ENCODE results near the gene KITLG.

KITLG gene

GRCh38 chr12:88573583-88573982 lies 6.7 kb downstream of the KITLG start:
- CTCF ChIA-PET = no interaction called here
- TF ChIP-seq SP1 (IDR thresholded peaks at IDR 0.05) (no peak), BHLHE40 (IDR thresholded peaks at IDR 0.05; ENCODE audit: borderline replicate concordance) (no peak), FOXK2 (IDR thresholded peaks at IDR 0.05) (no peak)
- DNase-seq (ENCODE audit: extremely low spot score) = no peak
- POLR2A ChIA-PET = no interaction called here

GRCh38 chr12:88572781-88573549 lies 7.3 kb downstream of the KITLG start:
- TF ChIP-seq SP1 (IDR thresholded peaks at IDR 0.05) (no peak), HDGF (IDR thresholded peaks at IDR 0.05; ENCODE audit: borderline replicate concordance) (no peak), PKNOX1 (IDR thresholded peaks at IDR 0.05) (peak; percentile 83), ZNF384 (IDR thresholded peaks at IDR 0.05) (no peak)
- ChIA-PET POLR2A (no interaction called here), CTCF (interaction anchor here (0.7 kb wide), 1 partner anchor 8 kb away, joined by 3 read pairs; no protein-coding TSS in a partner anchor)

GRCh38 chr12:88571543-88571942 lies 8.7 kb downstream of the KITLG start:
- CTCF ChIA-PET = interaction anchor here (0.8 kb wide), 1 partner anchor 13 kb away, joined by 3 read pairs; no protein-coding TSS in a partner anchor
- DNase-seq (ENCODE audit: extremely low spot score) = no peak
- TF ChIP-seq FOXM1 (IDR thresholded peaks at IDR 0.05; ENCODE audit: borderline replicate concordance) (no peak), PKNOX1 (IDR thresholded peaks at IDR 0.05) (no peak), LEF1 (IDR thresholded peaks at IDR 0.05; ENCODE audit: borderline replicate concordance) (no peak), HDGF (IDR thresholded peaks at IDR 0.05; ENCODE audit: borderline replicate concordance) (no peak), TARDBP (IDR thresholded peaks at IDR 0.05) (no peak), ARNT (IDR thresholded peaks at IDR 0.05) (no peak), SP1 (IDR thresholded peaks at IDR 0.05) (no peak), ELF4 (IDR thresholded peaks at IDR 0.05) (no peak), NFRKB (IDR thresholded peaks at IDR 0.05) (no peak), BHLHE40 (IDR thresholded peaks at IDR 0.05; ENCODE audit: borderline replicate concordance) (no peak), FOXK2 (IDR thresholded peaks at IDR 0.05) (no peak), L3MBTL2 (conservative IDR thresholded peaks at IDR 0.05) (no peak), FOXA1 (IDR thresholded peaks at IDR 0.05) (no peak), CTBP1 (IDR thresholded peaks at IDR 0.05; ENCODE audit: borderline replicate concordance) (no peak), SUZ12 (IDR thresholded peaks at IDR 0.05) (no peak), ZNF384 (IDR thresholded peaks at IDR 0.05) (no peak)
- POLR2A ChIA-PET = no interaction called here

More at GRCh38 chr12:88572781-88573549, 7.3 kb downstream of the KITLG start:
- DNase-seq (ENCODE audit: extremely low spot score) = no peak

- ChIA-PET CTCF (no interaction called here), POLR2A (interaction anchor here (1.1 kb wide), 1 partner anchor 10 kb away, joined by 3 read pairs; the partner anchor contains the start of gene KITLG)
Measured at GRCh38 chr12:88570103-88570502, 10.2 kb downstream of the KITLG start.

GRCh38 chr12:88566430-88566829 lies 13.8 kb downstream of the KITLG start:
- CTCF ChIA-PET = interaction anchor here (1.2 kb wide), 1 partner anchor 12 kb away, joined by 4 read pairs; no protein-coding TSS in a partner anchor
- DNase-seq (ENCODE audit: extremely low spot score) = no peak
- POLR2A ChIA-PET = no interaction called here
- TF ChIP-seq BHLHE40 (IDR thresholded peaks at IDR 0.05; ENCODE audit: borderline replicate concordance) = no peak
- no peak for TF ChIP-seq HDGF (IDR thresholded peaks at IDR 0.05; ENCODE audit: borderline replicate concordance)

More at GRCh38 chr12:88570103-88570502, 10.2 kb downstream of the KITLG start:
- TF ChIP-seq LEF1 (IDR thresholded peaks at IDR 0.05; ENCODE audit: borderline replicate concordance) = no peak
- no peak for TF ChIP-seq SP1 (IDR thresholded peaks at IDR 0.05)
- DNase-seq (ENCODE audit: extremely low spot score) = no peak

- TF ChIP-seq FOXM1 (IDR thresholded peaks at IDR 0.05; ENCODE audit: borderline replicate concordance) = no peak
- TF ChIP-seq HDGF (IDR thresholded peaks at IDR 0.05; ENCODE audit: borderline replicate concordance) = no peak
- TF ChIP-seq SUZ12 (IDR thresholded peaks at IDR 0.05) = no peak
- no peak for TF ChIP-seq BHLHE40 (IDR thresholded peaks at IDR 0.05; ENCODE audit: borderline replicate concordance)
- no peak for TF ChIP-seq FOXA1 (IDR thresholded peaks at IDR 0.05)
- no peak for TF ChIP-seq FOXK2 (IDR thresholded peaks at IDR 0.05)
- no peak for TF ChIP-seq L3MBTL2 (conservative IDR thresholded peaks at IDR 0.05)
- TF ChIP-seq PKNOX1 (IDR thresholded peaks at IDR 0.05) = no peak
- no peak for TF ChIP-seq ZNF384 (IDR thresholded peaks at IDR 0.05)
- TF ChIP-seq LEF1 (IDR thresholded peaks at IDR 0.05; ENCODE audit: borderline replicate concordance) = no peak
- TF ChIP-seq SP1 (IDR thresholded peaks at IDR 0.05) = no peak
- no peak for TF ChIP-seq ARNT (IDR thresholded peaks at IDR 0.05)
- TF ChIP-seq NFRKB (IDR thresholded peaks at IDR 0.05) = no peak
- CTCF ChIA-PET = no interaction called here
- no peak for DNase-seq (ENCODE audit: extremely low spot score)
- POLR2A ChIA-PET = no interaction called here
Measured at GRCh38 chr12:88562846-88563582, 17.3 kb downstream of the KITLG start.

Data from HEK293T (cell line).